ENCODE data around the gene EXOSC1.
A peak's percentile ranks its signal among the peaks of the same experiment; 100 is the strongest.
"Not testable (repeated sequence)": the region's sequence is repeated elsewhere in the genome, so short reads cannot be mapped to it uniquely, and the experiment has no call there.

EXOSC1 gene

GRCh38 chr10:97407952-97408248, 37.9 kb downstream of the EXOSC1 start:
- no peak for DNase-seq (ENCODE audit: low spot score)

GRCh38 chr10:97407211-97407951, 38.4 kb downstream of the EXOSC1 start:
- DNase-seq (ENCODE audit: low spot score) = peak; percentile 80

DNA sequence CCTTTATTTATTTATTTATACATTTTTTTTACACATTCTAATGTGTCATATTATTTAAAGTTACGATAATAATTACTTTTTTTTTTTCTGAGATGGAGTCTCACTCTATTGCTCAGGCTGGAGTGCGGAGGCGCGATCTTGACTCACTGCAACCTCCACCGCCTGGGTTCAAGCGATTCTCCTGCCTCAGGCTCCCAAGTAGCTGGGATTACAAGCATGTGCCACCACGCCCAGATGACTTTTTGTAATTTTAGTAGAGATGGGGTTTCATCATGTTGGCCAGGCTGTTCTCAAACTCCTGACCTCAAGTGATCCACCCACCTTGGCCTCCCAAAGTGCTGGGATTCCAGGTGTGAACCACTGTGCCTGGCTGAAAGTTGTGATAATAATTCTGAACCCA, 39.3 kb downstream of the EXOSC1 start:
- not testable (repeated sequence) for DNase-seq (ENCODE audit: low spot score)

- no peak for DNase-seq (ENCODE audit: low spot score)
These were observed 39.7 kb downstream of the EXOSC1 start for GRCh38 chr10:97406064-97406463.

GRCh38 chr10:97404044-97404443, 41.8 kb downstream of the EXOSC1 start:
- DNase-seq (ENCODE audit: low spot score) = no peak

GRCh38 chr10:97401455-97401919, 44.3 kb downstream of the EXOSC1 start:
- DNase-seq (ENCODE audit: low spot score) = no peak

- peak; percentile 94 for DNase-seq (ENCODE audit: low spot score)
These were observed 44.9 kb downstream of the EXOSC1 start, which contains the start of gene RRP12 for GRCh38 chr10:97400665-97401454. TSS of gene RRP12 (minus strand) at chr10:97401340. CDS start at chr10:97401231, 109 bp downstream.

GRCh38 chr10:97399843-97400545, 45.8 kb downstream of the EXOSC1 start:
- DNase-seq (ENCODE audit: low spot score) = peak; percentile 33

- DNase-seq (ENCODE audit: low spot score) = no peak
These were observed 49.8 kb downstream of the EXOSC1 start for GRCh38 chr10:97396056-97396455.

GRCh38 chr10:97393034-97393573, 52.7 kb downstream of the EXOSC1 start:
- no peak for DNase-seq (ENCODE audit: low spot score)

DNA sequence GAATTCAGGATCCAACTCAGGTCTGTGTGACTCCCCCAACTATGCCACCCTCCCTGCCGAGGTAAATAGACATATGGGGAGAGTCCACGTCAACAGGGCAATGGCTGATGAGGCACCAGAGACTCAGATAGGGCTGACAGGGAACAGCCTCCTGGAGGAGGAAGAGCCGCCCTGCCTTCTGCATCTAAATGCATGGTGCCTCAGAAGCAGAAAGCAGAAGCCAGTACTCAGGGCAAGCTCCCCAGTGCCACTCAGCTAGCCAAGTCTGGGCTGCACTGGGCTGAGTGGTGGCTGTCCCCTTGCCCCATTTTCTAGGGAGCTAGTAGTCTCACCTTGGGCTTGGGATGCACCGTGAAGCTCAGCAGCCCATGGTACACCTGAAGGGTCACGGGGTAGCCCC, 55.7 kb downstream of the EXOSC1 start:
- DNase-seq (ENCODE audit: low spot score) = no peak

GRCh38 chr10:97388152-97388551, 57.7 kb downstream of the EXOSC1 start:
- no peak for DNase-seq (ENCODE audit: low spot score)

All from CD4-positive, alpha-beta T cell treated with Interleukin-15 for 4 hours (primary cell).